K562 (cell line): ENCODE measurements around the gene NOSIP. TPM values are rescaled to one million over a fixed set of nuclear protein-coding genes. Genes with fewer than 3 reads are reported as not detected.

ENCODE experiments used
- ATAC-seq: fragments of 200-7000 bp; cut with Tn5 transposase; 3 replicates; pipeline ENCODE4 v1.9.1; 2020; ENCODE audit warnings: moderate library complexity
- BruUV-seq: library from RNA; stranded (reverse); fragments of 400-500 nt; replicated peaks from 2 replicates; lab custom pipeline; 2021; lab: Mats Ljungman, UMichigan
- CTCF ChIA-PET: fragments of 300-600 bp; formaldehyde crosslinking; extraction: SDS; loops from one replicate; lab custom pipeline; 2021; ENCODE audit warnings: low intra/inter-chr PET ratio; lab: Yijun Ruan, JAX
- POLR2A ChIA-PET: fragments of 300-600, 350-650 bp; sonication (Branson Sonifier 250); formaldehyde crosslinking; extraction: SDS; loops from one replicate; lab custom pipeline; 2021; ENCODE audit warnings: antibody characterized with exemption, inconsistent platforms; lab: Yijun Ruan, JAX
- DNase-seq, 4 experiments: peaks; one replicate each; pipeline versions ENCODE4 v3.0.0 to v3.0.0-alpha.2; 2011 to 2018; ENCODE audit warnings: low spot score in 3 of 4, mixed read lengths in 3 of 4; ENCODE audit errors: extremely low read depth in 1 of 4
- FAIRE-seq: peaks from 2 replicates; lab custom pipeline; 2011; peaks lifted over from hg19 to GRCh38; lab: Jason Lieb, UNC
- H2AFZ ChIP-seq: 2 replicates; pipeline ENCODE4 v1.6.0; 2011; ENCODE audit warnings: low read depth, low read length, control low read depth, inconsistent platforms
- H3K27ac ChIP-seq: fragments of 200-600 bp; 3 replicates; pipeline ENCODE4 v1.8.0; 2011; ENCODE audit warnings: low read depth, mild to moderate bottlenecking, control low read depth, inconsistent platforms, low read length, moderate library complexity, mixed read lengths; ENCODE audit errors: extremely low read depth
- H3K27me3 ChIP-seq, 2 experiments: fragments of 300-600 bp in 1 of 2; 2 replicates in 1 of 2; 3 replicates in 1 of 2; pipeline versions ENCODE4 v1.6.0 to v1.8.0; 2011; ENCODE audit warnings: inconsistent platforms in 2 of 2, low read length in 2 of 2, mild to moderate bottlenecking in 1 of 2, mixed read lengths in 1 of 2, moderate library complexity in 1 of 2; ENCODE audit not compliant: control insufficient read depth in 2 of 2, insufficient read depth in 2 of 2
- H3K36me3 ChIP-seq: fragments of 300-600 bp; 3 replicates; pipeline ENCODE4 v1.8.0; 2011; ENCODE audit warnings: mild to moderate bottlenecking, low read length, inconsistent platforms; ENCODE audit not compliant: control insufficient read depth, insufficient read depth
- H3K4me1 ChIP-seq, 2 experiments: fragments of 200-600 bp in 1 of 2; replicated peaks in 1 of 2; 2 replicates in 1 of 2; 3 replicates in 1 of 2; pipeline versions ENCODE4 v1.5.1 to v1.8.0; 2011; ENCODE audit warnings: inconsistent platforms in 2 of 2, low read length in 2 of 2, mild to moderate bottlenecking in 1 of 2, mixed read lengths in 1 of 2, moderate library complexity in 1 of 2; ENCODE audit not compliant: control insufficient read depth in 2 of 2, insufficient read depth in 2 of 2
- H3K4me2 ChIP-seq: 2 replicates; pipeline ENCODE4 v1.6.1; 2011; ENCODE audit warnings: low read length, control low read depth, inconsistent platforms, mixed read lengths; ENCODE audit not compliant: insufficient read depth
- H3K4me3 ChIP-seq: fragments of 200-600 bp; sonication (generic), shearing (Covaris generic); 2 replicates; pipeline ENCODE4 v1.5.1; 2016; ENCODE audit warnings: control low read depth, inconsistent platforms
- H3K79me2 ChIP-seq: fragments of 200-600 bp; 3 replicates; pipeline ENCODE4 v1.8.0; 2011; ENCODE audit warnings: low read length, inconsistent platforms; ENCODE audit not compliant: control insufficient read depth, insufficient read depth
- H3K9ac ChIP-seq, 2 experiments: 2 replicates each; pipeline versions ENCODE4 v1.6.0 to v1.6.1; 2011; ENCODE audit warnings: low read depth in 2 of 2, low read length in 2 of 2, control low read depth in 1 of 2, inconsistent platforms in 1 of 2, mild to moderate bottlenecking in 1 of 2, mixed read lengths in 1 of 2; ENCODE audit not compliant: insufficient read depth in 1 of 2
- H3K9me1 ChIP-seq: one replicate; pipeline ENCODE4 v1.6.0; 2011; ENCODE audit warnings: inconsistent platforms, mild to moderate bottlenecking, low read length, moderate library complexity; ENCODE audit not compliant: control insufficient read depth, insufficient read depth
- H3K9me3 ChIP-seq: replicated peaks from 2 replicates; pipeline ENCODE4 v1.5.1; 2011; ENCODE audit warnings: low read depth, low read length, inconsistent platforms; ENCODE audit not compliant: control insufficient read depth, insufficient read depth
- H4K20me1 ChIP-seq: replicated peaks from 2 replicates; pipeline ENCODE4 v1.6.1; 2011; ENCODE audit warnings: low read length, inconsistent platforms, mixed read lengths; ENCODE audit not compliant: control insufficient read depth, insufficient read depth
- FOXA3 ChIP-seq, 2 experiments: fragments of 450-650 bp in 1 of 2; sonication (generic) in 1 of 2; formaldehyde crosslinking; IDR thresholded peaks in 1 of 2; conservative IDR thresholded peaks in 1 of 2; 2 replicates each; pipeline versions ENCODE4 v1.4.0 to v1.8.0; 2020 to 2022; ENCODE audit warnings: mild to moderate bottlenecking in 2 of 2, missing genetic modification reagents in 1 of 2
- L3MBTL2 ChIP-seq: fragments of 450-650 bp; IDR thresholded peaks from 2 replicates; pipeline ENCODE4 v1.6.1; 2016; ENCODE audit warnings: mild to moderate bottlenecking, moderate library complexity
- MIER1 ChIP-seq: fragments of 450-650 bp; IDR thresholded peaks from 2 replicates; pipeline ENCODE4 v1.6.1; 2016; ENCODE audit warnings: antibody characterized with exemption, mild to moderate bottlenecking, low read depth
- NR3C1 ChIP-seq: sonication (generic); formaldehyde crosslinking; IDR thresholded peaks from 2 replicates; pipeline ENCODE4 v1.8.1; 2022; ENCODE audit warnings: missing genetic modification reagents
- PHF8 ChIP-seq: fragments of 200-600 bp; sonication (generic); IDR thresholded peaks from 2 replicates; pipeline ENCODE4 v1.6.1; 2012; ENCODE audit warnings: mixed run types, mild to moderate bottlenecking, inconsistent platforms, low read length, moderate library complexity, borderline replicate concordance
- POLR2G ChIP-seq: fragments of 200-400 bp; formaldehyde crosslinking; IDR thresholded peaks from 2 replicates; pipeline ENCODE4 v1.6.1; 2017; ENCODE audit warnings: low read depth, mild to moderate bottlenecking, antibody characterized with exemption, low read length, moderate library complexity
- RAD51 ChIP-seq: fragments of 450-650 bp; IDR thresholded peaks from 2 replicates; pipeline ENCODE4 v1.7.1; 2016; ENCODE audit warnings: low read depth, mild to moderate bottlenecking, borderline replicate concordance
- ZBTB7A ChIP-seq: IDR thresholded peaks from 2 replicates; pipeline ENCODE4 v1.6.1; 2011; ENCODE audit warnings: low read depth, mild to moderate bottlenecking, low read length, moderate library complexity, borderline replicate concordance; ENCODE audit not compliant: control insufficient read depth
- ZFX ChIP-seq: sonication (generic); formaldehyde crosslinking; IDR thresholded peaks from 2 replicates; pipeline ENCODE4 v1.8.0; 2022; ENCODE audit warnings: mild to moderate bottlenecking, missing genetic modification reagents, moderate library complexity
- WGBS: fragments of 100-300 bp; shearing (Covaris generic); methylation state at CpG from one replicate; pipeline ENCODE4 v1.1.6; 2016; ENCODE audit warnings: low coverage, mixed read lengths; ENCODE audit not compliant: insufficient coverage; ENCODE audit errors: missing lambda C conversion rate; 5-methylcytosine and 5-hydroxymethylcytosine counted together
- in situ Hi-C: fragments of 300-500 bp; cut with MboI; formaldehyde crosslinking; loops from 4 replicates; pipeline ENCODE4 v1.15.0; 2018; ENCODE audit warnings: inconsistent platforms, mixed read lengths
- intact Hi-C: fragments of 100-400 bp; cut with micrococcal nuclease; formaldehyde crosslinking; loops from 2 replicates; pipeline ENCODE4 v1.14.2; 2022
- polyA plus RNA-seq, 8 experiments: library from polyadenylated mRNA; depleted of rRNA in 4 of 8; stranded (reverse) in 5 of 8; unstranded in 3 of 8; fragments of >200 nt; fragmentation: Nextera tagmentation in 2 of 8; fragmentation: Illumina TruSeq in 1 of 8; extraction: Ambion mirVana in 2 of 8; extraction: Trizol in 1 of 8; gene quantifications; 2 replicates each; pipeline versions ENCODE4 v1.2.1 to v1.2.3, GENCODE V29; 2011 to 2014; ENCODE audit warnings: inconsistent platforms in 1 of 8, missing spikeins in 1 of 8
- total RNA-seq, 7 experiments: library from RNA; depleted of rRNA in 6 of 7; stranded (reverse); fragments of >200 nt in 6 of 7; fragmentation: Illumina TruSeq in 2 of 7; extraction: Trizol in 2 of 7; gene quantifications; 2 replicates each; pipeline versions ENCODE4 v1.2.1 to v1.2.3, GENCODE V29; 2011 to 2021; ENCODE audit warnings: low replicate concordance in 1 of 7
- TF ChIP-seq, protein P1 (sequence below): sonication (generic); formaldehyde crosslinking; IDR thresholded peaks from 2 replicates; pipeline ENCODE4 v1.5.0; 2020; ENCODE audit warnings: missing genetic modification reagents
- TF ChIP-seq, protein P2 (sequence below): fragments of 250-450 bp; sonication (Bioruptor Pico); IDR thresholded peaks from 2 replicates; pipeline ENCODE4 v1.4.0; 2020; ENCODE audit warnings: mild to moderate bottlenecking, moderate library complexity
- TF ChIP-seq, protein P3 (sequence below): sonication (generic); formaldehyde crosslinking; IDR thresholded peaks from 2 replicates; pipeline ENCODE4 v1.8.1; 2023; ENCODE audit warnings: mild to moderate bottlenecking, missing genetic modification reagents
- TF ChIP-seq, protein P4 (sequence below): sonication (generic); formaldehyde crosslinking; IDR thresholded peaks from 2 replicates; pipeline ENCODE4 v1.9.0; 2022; ENCODE audit warnings: mild to moderate bottlenecking, missing genetic modification reagents

The NOSIP gene
- total and polyA plus RNA-seq, 9 of the 15 experiments (the other 6 are each of a cell fraction or from before 2014, with no cell fraction given) = 14.4 to 153 (median 79.9) TPM

DNA sequence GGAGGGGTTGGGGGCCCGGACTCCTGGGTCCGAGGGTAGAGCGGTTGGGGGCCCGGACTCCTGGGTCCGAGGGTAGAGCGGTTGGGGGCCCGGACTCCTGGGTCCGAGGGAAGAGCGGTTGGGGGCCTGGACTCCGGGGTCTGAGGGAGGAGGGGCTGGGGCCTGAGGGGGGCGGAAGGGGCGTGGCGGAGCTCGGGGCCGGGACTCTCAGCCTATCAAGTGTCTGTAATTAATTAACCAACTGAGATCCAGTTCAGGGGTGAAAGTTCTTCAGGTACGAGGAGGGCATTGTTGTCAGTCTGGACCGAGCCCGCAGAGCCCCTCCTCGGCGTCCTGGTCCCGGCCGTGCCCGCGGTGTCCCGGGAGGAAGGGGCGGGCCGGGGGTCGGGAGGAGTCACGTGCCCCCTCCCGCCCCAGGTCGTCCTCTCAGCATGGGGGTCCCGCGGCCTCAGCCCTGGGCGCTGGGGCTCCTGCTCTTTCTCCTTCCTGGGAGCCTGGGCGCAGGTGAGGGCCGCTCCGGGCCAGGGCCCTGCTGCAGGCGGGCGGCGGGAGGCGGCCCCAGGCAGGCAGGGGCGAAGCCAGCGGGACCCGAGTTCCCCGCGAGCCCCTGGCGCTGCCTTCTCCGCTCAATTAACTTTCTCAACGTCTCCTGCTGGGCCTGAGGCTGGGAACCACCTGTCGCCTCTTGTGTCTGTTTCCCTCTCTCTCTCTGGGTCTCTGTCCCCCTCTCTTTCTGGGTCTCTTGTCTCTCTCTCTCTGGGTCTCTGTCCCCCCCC lies 67.2 kb downstream of the NOSIP start:
- in situ Hi-C loops (no loop called here), intact Hi-C loops (no loop called here)
- H4K20me1 ChIP-seq = no peaks in the 10 kb centered on the region
- no peaks in the 10 kb centered on the region for H3K79me2 ChIP-seq
- WGBS = 31% methylated on average over 19 of the region's 50 CpGs
- no TSS peak for BruUV-seq
- H3K36me3 ChIP-seq = no peaks in the 10 kb centered on the region
- DNase-seq (peak in 2 of 4 experiments; percentile 72 to 77), FAIRE-seq (no peak), ATAC-seq (peak; percentile 62)
- peak overlapping the region; percentile 41 to 87; a peak in 3 of 4 replicates for H3K9ac ChIP-seq
- H3K4me1 ChIP-seq = peaks cover 7 to 35% of the 10 kb centered on the region in 2 experiments; a peak in 4 of 5 replicates
- H3K4me2 ChIP-seq = peak overlapping the region; percentile 38
- no peaks in the 10 kb centered on the region for H3K9me1 ChIP-seq
- TF ChIP-seq, protein P1, sequence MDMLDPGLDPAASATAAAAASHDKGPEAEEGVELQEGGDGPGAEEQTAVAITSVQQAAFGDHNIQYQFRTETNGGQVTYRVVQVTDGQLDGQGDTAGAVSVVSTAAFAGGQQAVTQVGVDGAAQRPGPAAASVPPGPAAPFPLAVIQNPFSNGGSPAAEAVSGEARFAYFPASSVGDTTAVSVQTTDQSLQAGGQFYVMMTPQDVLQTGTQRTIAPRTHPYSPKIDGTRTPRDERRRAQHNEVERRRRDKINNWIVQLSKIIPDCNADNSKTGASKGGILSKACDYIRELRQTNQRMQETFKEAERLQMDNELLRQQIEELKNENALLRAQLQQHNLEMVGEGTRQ (CRISPR knock-in tag) = peak; percentile 64
- no peak for TF ChIP-seq FOXA3 (CRISPR knock-in tag; conservative IDR thresholded peaks at IDR 0.05 in 1 of 2, IDR thresholded peaks at IDR 0.05 in 1 of 2)
- TF ChIP-seq, protein P2, sequence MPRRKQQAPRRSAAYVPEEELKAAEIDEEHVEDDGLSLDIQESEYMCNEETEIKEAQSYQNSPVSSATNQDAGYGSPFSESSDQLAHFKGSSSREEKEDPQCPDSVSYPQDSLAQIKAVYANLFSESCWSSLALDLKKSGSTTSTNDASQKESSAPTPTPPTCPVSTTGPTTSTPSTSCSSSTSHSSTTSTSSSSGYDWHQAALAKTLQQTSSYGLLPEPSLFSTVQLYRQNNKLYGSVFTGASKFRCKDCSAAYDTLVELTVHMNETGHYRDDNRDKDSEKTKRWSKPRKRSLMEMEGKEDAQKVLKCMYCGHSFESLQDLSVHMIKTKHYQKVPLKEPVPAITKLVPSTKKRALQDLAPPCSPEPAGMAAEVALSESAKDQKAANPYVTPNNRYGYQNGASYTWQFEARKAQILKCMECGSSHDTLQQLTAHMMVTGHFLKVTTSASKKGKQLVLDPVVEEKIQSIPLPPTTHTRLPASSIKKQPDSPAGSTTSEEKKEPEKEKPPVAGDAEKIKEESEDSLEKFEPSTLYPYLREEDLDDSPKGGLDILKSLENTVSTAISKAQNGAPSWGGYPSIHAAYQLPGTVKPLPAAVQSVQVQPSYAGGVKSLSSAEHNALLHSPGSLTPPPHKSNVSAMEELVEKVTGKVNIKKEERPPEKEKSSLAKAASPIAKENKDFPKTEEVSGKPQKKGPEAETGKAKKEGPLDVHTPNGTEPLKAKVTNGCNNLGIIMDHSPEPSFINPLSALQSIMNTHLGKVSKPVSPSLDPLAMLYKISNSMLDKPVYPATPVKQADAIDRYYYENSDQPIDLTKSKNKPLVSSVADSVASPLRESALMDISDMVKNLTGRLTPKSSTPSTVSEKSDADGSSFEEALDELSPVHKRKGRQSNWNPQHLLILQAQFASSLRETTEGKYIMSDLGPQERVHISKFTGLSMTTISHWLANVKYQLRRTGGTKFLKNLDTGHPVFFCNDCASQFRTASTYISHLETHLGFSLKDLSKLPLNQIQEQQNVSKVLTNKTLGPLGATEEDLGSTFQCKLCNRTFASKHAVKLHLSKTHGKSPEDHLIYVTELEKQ (CRISPR knock-in tag) = no peak
- TF ChIP-seq, protein P3, sequence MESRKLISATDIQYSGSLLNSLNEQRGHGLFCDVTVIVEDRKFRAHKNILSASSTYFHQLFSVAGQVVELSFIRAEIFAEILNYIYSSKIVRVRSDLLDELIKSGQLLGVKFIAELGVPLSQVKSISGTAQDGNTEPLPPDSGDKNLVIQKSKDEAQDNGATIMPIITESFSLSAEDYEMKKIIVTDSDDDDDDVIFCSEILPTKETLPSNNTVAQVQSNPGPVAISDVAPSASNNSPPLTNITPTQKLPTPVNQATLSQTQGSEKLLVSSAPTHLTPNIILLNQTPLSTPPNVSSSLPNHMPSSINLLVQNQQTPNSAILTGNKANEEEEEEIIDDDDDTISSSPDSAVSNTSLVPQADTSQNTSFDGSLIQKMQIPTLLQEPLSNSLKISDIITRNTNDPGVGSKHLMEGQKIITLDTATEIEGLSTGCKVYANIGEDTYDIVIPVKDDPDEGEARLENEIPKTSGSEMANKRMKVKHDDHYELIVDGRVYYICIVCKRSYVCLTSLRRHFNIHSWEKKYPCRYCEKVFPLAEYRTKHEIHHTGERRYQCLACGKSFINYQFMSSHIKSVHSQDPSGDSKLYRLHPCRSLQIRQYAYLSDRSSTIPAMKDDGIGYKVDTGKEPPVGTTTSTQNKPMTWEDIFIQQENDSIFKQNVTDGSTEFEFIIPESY (CRISPR knock-in tag) = peak; percentile 76
- TF ChIP-seq ZBTB7A = peak; percentile 10; the same call in 1 of the 2 replicates
- peak; percentile 11; the same call in 1 of the 2 replicates for TF ChIP-seq RAD51
- TF ChIP-seq MIER1 = no peak
- TF ChIP-seq, protein P4, sequence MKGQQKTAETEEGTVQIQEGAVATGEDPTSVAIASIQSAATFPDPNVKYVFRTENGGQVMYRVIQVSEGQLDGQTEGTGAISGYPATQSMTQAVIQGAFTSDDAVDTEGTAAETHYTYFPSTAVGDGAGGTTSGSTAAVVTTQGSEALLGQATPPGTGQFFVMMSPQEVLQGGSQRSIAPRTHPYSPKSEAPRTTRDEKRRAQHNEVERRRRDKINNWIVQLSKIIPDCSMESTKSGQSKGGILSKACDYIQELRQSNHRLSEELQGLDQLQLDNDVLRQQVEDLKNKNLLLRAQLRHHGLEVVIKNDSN (CRISPR knock-in tag) = peak; percentile 56
- peak; percentile 34; the same call in 1 of the 2 replicates for TF ChIP-seq PHF8
- peak; percentile 69 for TF ChIP-seq ZFX (CRISPR knock-in tag)
- TF ChIP-seq POLR2G = peak; percentile 18; the same call in 1 of the 2 replicates
- no peak for TF ChIP-seq NR3C1
- peak; percentile 44; the same call in 1 of the 2 replicates for TF ChIP-seq L3MBTL2
- ChIA-PET POLR2A (interaction anchor here (0.8 kb wide), 2 partner anchors 22 to 25 kb away, joined by 3 read pairs; no protein-coding TSS in a partner anchor), CTCF (no interaction called here)
- H2AFZ ChIP-seq = peak overlapping the region; percentile 87
- H3K27ac ChIP-seq = no peak overlapping the region; the same call in 2 of the 3 replicates
- H3K9me3 ChIP-seq = no peaks in the 10 kb centered on the region
- H3K27me3 ChIP-seq = no peaks in the 10 kb centered on the region
- H3K4me3 ChIP-seq = peak overlapping the region; percentile 31
